GM12892 (cell line): ENCODE results near the gene SLC8B1.

Source experiments
- POLR2A ChIP-seq: IDR thresholded peaks from 2 replicates; pipeline ENCODE4 v1.6.1; 2011; ENCODE audit warnings: low read depth, low read length, control low read depth
- POLR2AphosphoS5 ChIP-seq: IDR thresholded peaks from 2 replicates; pipeline ENCODE4 v1.6.1; 2011; ENCODE audit warnings: low read depth, low read length, control low read depth

DNA sequence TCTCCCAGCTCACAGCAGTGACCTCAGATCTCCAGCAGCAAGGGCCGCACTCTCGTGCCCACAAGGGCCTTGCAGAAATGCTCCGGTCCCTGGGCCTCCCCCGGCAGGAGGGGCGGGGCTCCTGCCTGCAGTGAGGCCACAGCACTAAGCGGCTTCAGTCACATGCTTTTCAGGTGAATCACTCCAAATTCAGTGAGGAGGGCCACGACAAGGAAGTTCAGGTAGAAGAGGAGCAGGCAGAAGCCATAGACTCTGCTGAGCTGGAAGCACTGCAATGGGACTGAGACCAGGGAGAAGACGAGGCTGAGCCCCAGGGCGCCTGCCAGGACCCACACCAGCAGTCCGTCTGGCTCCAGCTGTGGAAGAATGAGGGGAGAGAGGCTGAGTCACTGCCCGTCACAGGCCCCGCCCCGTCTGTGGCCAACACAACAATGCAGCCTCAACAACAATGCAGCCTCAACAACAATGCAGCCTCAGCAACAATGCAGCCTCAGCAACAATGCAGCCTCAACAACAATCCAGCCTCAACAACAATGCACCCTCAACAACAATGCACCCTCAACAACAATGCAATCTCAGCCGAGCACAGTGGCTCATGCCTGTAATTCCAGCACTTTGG, 35.2 kb downstream of the SLC8B1 start:
- TF ChIP-seq POLR2AphosphoS5 = no peak
- TF ChIP-seq POLR2A = no peak
